Measurements from ENCODE around the gene GPR15.

The GPR15 gene

GRCh38 chr3:98518816-98519215, 13.0 kb upstream of the GPR15 start:
- Mint-ChIP-seq H3K9me3 (no peaks in the 10 kb centered on the region), H3K27me3 (no peaks in the 10 kb centered on the region), H3K4me1 (ENCODE audit: low read depth in 2 of 2) (peaks cover 42 to 70% of the 10 kb centered on the region in 2 donors), H3K36me3 (ENCODE audit: insufficient read depth) (peaks cover 71% of the 10 kb centered on the region), H3K4me3 (peak overlapping the region; percentile 70 to 88), H3K27ac (peak overlapping the region; percentile 92 to 96)
- ATAC-seq (replicated peaks) (no peak), DNase-seq (no peak)

GRCh38 chr3:98519351-98519750, 12.4 kb upstream of the GPR15 start:
- H3K4me3 Mint-ChIP-seq, result peak overlapping the region; percentile 70 to 88
- H3K36me3 Mint-ChIP-seq (ENCODE audit: insufficient read depth), result peaks cover 66% of the 10 kb centered on the region
- H3K27ac Mint-ChIP-seq, result peak overlapping the region; percentile 92 to 96
- DNase-seq (no peak), ATAC-seq (replicated peaks) (no peak)
- no peaks in the 10 kb centered on the region for H3K27me3 Mint-ChIP-seq
- no peaks in the 10 kb centered on the region for H3K9me3 Mint-ChIP-seq
- peaks cover 42 to 70% of the 10 kb centered on the region in 2 donors for H3K4me1 Mint-ChIP-seq (ENCODE audit: low read depth in 2 of 2)

DNA sequence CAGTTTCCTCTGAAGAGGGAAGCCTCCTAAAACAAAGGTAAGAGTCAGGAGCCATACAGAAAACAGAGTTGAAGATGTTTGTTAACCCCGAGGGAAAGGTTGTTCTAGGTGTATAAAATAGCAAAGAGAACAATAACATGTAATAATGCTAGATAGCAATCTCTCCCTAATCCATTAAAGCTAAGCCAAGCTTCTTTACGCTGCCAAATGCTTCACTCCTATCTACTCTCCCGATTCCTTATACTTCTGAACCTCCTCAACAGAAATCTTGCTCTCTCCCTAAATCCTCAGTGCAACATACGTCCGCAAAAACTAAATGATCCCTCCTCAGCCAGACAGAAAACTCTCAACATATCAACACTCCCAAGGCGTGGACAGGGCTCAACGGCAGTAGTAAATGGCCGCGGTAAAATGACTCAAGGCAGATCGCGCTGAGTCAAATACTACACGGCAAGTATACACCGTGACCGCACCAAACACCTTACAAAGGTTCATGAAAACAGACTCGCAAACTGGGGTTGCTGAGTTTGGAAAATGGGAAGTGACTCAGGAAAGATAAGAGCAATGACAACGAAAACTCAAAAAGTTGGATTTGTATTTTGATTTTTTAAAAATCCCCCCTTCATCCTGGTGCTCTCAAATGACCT, 9.8 kb upstream of the GPR15 start:
- Mint-ChIP-seq H3K27me3 (no peaks in the 10 kb centered on the region), H3K4me1 (ENCODE audit: low read depth in 2 of 2) (peaks cover 37 to 63% of the 10 kb centered on the region in 2 donors), H3K27ac (peak overlapping the region; percentile 92 to 96), H3K4me3 (peak overlapping the region; percentile 70 to 88), H3K9me3 (no peaks in the 10 kb centered on the region), H3K36me3 (ENCODE audit: insufficient read depth) (peaks cover 44% of the 10 kb centered on the region)
- peak; percentile 52 for ATAC-seq (replicated peaks)
- peak; percentile 38 to 47 (median 39) for DNase-seq

DNA sequence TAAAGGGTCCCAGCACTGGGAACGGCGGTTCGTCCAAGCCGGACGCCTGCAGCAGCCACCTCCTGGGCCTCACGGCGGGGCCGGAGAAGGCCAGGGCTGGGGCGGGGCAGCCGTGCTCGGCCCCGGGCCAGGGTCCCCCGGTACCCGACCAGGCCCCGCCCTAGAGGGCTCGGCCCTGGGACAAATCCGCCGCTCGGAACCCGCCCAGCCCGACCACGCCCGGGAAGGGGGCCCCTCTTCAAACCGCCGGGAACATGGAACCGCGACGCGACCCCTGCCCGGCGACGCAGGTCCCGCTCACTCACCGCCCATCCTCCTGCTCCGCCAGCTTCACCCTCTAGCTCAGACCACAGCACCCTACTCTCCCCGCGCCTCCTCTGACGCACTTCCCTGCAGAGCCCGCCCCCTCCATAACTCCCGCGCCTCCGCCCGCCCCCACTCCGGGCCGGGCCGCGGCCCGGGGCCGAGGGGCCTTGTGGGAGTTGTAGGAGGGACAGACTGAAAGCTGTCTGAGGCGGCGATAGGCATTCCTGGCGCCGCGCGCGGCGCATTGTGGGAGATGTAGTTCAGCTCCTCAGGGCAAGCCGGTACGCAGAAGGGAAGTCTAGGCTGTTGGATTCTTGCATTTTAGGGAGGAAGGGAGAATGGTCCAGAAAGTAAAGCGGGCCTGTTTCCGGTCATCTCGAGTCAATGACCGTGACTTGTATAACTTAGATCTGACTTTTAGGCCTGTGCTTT, 9.1 kb upstream of the GPR15 start, which contains the start of gene CLDND1:
Gene CLDND1, minus strand, starts transcription at position 359 of the 738 bp plus-strand sequence. CDS start 1,478 bp downstream, outside the sequence.
- Mint-ChIP-seq H3K27ac (peak within 1 kb of the TSS; percentile 92 to 96), H3K4me3 (peak within 1 kb of the TSS; percentile 70 to 88), H3K4me1 (ENCODE audit: low read depth in 2 of 2) (peaks cover 36 to 58% of the 10 kb centered on the region in 2 donors), H3K27me3 (no peaks in the 10 kb centered on the region), H3K36me3 (ENCODE audit: insufficient read depth) (peaks cover 41% of the 10 kb centered on the region), H3K9me3 (no peaks in the 10 kb centered on the region)
- ATAC-seq (replicated peaks) (peak; percentile 95), DNase-seq (peak; percentile 91 to 93 (median 92))

GRCh38 chr3:98525494-98525893, 6.3 kb upstream of the GPR15 start:
- Mint-ChIP-seq H3K4me1 (ENCODE audit: low read depth in 2 of 2) (peaks cover 17 to 31% of the 10 kb centered on the region in 2 donors), H3K27me3 (no peaks in the 10 kb centered on the region), H3K36me3 (ENCODE audit: insufficient read depth) (peaks cover 20% of the 10 kb centered on the region), H3K4me3 (peak overlapping the region in 1 of 2 donors; percentile 57), H3K9me3 (no peaks in the 10 kb centered on the region), H3K27ac (no peak overlapping the region)
- ATAC-seq (replicated peaks) (no peak), DNase-seq (peak in 1 of 3 experiments; percentile 3)

GRCh38 chr3:98528474-98529346, 3.1 kb upstream of the GPR15 start:
- ATAC-seq (replicated peaks), result no peak
- Mint-ChIP-seq H3K27me3 (no peaks in the 10 kb centered on the region), H3K4me1 (ENCODE audit: low read depth in 2 of 2) (peaks cover 5 to 11% of the 10 kb centered on the region in 2 donors), H3K27ac (no peak overlapping the region), H3K9me3 (no peaks in the 10 kb centered on the region), H3K4me3 (no peak overlapping the region), H3K36me3 (ENCODE audit: insufficient read depth) (no peaks in the 10 kb centered on the region)
- DNase-seq, result no peak

DNA sequence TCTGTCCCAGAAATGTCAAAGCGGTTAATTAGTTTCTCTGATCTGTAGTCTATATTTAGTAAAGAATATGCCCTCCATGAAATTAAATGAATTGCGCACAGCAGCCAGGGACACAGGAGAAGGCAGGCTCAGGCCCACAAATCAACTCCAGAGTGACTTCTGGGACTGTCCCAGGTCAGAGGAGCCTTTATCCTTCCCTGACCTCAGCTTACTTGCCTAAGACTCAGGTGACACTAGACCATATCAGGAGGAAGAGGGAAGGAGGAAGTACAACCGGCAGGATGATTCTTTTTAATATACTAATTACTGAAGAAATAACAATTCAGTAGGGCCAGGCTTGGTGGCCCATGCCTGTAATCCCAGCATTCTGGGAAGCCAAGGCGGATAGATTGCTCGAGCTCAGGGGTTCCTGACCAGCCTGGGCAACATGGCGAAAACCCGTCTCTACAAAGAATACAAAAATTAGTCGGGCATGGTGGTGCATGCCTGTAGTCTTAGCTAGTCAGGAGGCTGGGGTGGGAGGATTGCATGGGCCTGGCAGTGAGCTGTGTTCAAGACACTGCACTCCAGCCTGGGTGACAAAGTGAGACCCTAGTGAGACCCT, 1.8 kb upstream of the GPR15 start:
- Mint-ChIP-seq H3K27ac (no peak overlapping the region), H3K4me1 (ENCODE audit: low read depth in 2 of 2) (peaks cover 5 to 10% of the 10 kb centered on the region in 2 donors), H3K4me3 (no peak overlapping the region), H3K9me3 (no peaks in the 10 kb centered on the region), H3K36me3 (ENCODE audit: insufficient read depth) (no peaks in the 10 kb centered on the region), H3K27me3 (no peaks in the 10 kb centered on the region)
- DNase-seq, result no peak
- no peak for ATAC-seq (replicated peaks)

DNA sequence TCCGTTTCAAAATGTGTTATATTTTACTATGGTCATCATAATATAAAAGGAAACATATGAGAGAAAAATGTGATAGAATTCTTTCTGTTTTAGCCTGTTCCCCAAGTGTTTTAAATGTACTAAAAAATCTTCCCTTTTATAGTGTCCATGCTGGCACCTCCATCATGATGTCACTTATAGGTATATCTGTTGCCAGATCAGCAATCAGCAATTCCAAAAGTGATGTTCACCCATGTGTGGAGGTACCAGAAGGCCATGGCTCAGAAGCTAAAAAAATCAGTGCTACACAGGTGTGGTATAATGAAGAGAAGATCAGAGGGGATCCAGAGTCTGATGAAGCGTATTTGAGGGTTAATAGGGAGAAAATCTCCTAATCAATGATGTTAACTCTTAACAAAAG, 1.1 kb upstream of the GPR15 start:
- H3K4me1 Mint-ChIP-seq (ENCODE audit: low read depth in 2 of 2), result peaks cover 2 to 6% of the 10 kb centered on the region in 2 donors
- no peaks in the 10 kb centered on the region for H3K36me3 Mint-ChIP-seq (ENCODE audit: insufficient read depth)
- H3K27me3 Mint-ChIP-seq, result no peaks in the 10 kb centered on the region
- no peaks in the 10 kb centered on the region for H3K9me3 Mint-ChIP-seq
- H3K27ac Mint-ChIP-seq, result peak overlapping the region in 1 of 2 donors; percentile 71
- DNase-seq, result no peak
- H3K4me3 Mint-ChIP-seq, result no peak overlapping the region
- no peak for ATAC-seq (replicated peaks)

GRCh38 chr3:98532275-98532637, 478 bp downstream of the GPR15 start:
- H3K4me1 Mint-ChIP-seq (ENCODE audit: low read depth in 2 of 2), result peaks cover 2 to 7% of the 10 kb centered on the region in 2 donors
- no peak for ATAC-seq (replicated peaks)

DNA sequence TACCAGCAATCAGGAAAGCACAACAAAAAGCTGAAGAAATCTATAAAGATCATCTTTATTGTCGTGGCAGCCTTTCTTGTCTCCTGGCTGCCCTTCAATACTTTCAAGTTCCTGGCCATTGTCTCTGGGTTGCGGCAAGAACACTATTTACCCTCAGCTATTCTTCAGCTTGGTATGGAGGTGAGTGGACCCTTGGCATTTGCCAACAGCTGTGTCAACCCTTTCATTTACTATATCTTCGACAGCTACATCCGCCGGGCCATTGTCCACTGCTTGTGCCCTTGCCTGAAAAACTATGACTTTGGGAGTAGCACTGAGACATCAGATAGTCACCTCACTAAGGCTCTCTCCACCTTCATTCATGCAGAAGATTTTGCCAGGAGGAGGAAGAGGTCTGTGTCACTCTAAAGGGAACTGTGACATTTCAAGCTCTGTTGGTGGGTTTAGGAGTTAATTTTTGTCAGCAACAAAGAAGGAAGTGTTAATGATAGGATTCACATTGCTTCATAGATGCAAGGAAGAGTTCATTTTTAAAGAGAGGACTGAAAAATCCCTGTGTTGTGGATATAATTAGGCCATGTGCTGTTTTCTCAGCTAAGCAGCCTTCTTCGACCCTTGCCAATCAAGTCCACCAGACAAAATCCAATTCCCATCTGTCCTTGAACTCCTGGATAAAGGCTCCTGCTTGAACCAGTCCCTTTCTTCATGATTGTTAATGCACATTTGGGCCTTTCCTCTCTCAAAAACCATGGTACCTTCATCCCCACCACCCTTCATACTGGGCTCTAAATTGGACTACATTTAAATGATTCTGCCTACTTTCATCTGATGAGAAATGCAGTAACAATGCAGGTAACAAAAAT, 1.2 kb downstream of the GPR15 start:
- H3K9me3 Mint-ChIP-seq, result no peaks in the 10 kb centered on the region
- peaks cover 2 to 7% of the 10 kb centered on the region in 2 donors for H3K4me1 Mint-ChIP-seq (ENCODE audit: low read depth in 2 of 2)
- no peaks in the 10 kb centered on the region for H3K27me3 Mint-ChIP-seq
- H3K36me3 Mint-ChIP-seq (ENCODE audit: insufficient read depth), result no peaks in the 10 kb centered on the region
- DNase-seq (no peak), ATAC-seq (replicated peaks) (no peak)
- peak overlapping the region; percentile 14 to 41 for H3K4me3 Mint-ChIP-seq
- H3K27ac Mint-ChIP-seq, result no peak overlapping the region

More at GRCh38 chr3:98532275-98532637, 478 bp downstream of the GPR15 start:
- Mint-ChIP-seq H3K36me3 (ENCODE audit: insufficient read depth) (no peaks in the 10 kb centered on the region), H3K9me3 (no peaks in the 10 kb centered on the region), H3K27me3 (no peaks in the 10 kb centered on the region), H3K4me3 (peak overlapping the region in 1 of 2 donors; percentile 39), H3K27ac (no peak overlapping the region)
- DNase-seq, result no peak

GRCh38 chr3:98534168-98534567, 2.4 kb downstream of the GPR15 start:
- Mint-ChIP-seq H3K4me1 (ENCODE audit: low read depth in 2 of 2) (peaks cover 2 to 7% of the 10 kb centered on the region in 2 donors), H3K36me3 (ENCODE audit: insufficient read depth) (no peaks in the 10 kb centered on the region), H3K4me3 (peak overlapping the region in 1 of 2 donors; percentile 41), H3K27me3 (no peaks in the 10 kb centered on the region), H3K27ac (no peak overlapping the region), H3K9me3 (no peaks in the 10 kb centered on the region)
- DNase-seq, result no peak
- no peak for ATAC-seq (replicated peaks)

DNA sequence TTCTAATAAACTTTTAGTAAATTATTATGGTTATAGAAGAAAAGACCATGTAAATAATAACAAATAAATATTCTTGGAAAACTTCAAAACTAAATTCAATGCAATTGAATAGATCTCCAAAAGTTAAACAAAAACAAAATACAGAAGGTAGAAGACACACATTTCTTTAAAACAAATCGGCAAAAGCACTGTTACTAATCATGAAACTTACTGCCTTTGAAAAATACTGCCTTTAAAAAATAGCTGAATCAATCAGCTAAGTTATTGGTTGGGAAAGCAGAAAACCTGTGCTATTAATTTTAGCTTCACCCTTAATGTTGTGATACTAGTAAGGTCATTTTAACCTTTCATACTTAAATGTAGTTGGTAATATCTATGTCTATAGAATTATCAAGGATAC, 3.0 kb downstream of the GPR15 start:
- no peaks in the 10 kb centered on the region for H3K36me3 Mint-ChIP-seq (ENCODE audit: insufficient read depth)
- ATAC-seq (replicated peaks) (no peak), DNase-seq (no peak)
- H3K4me1 Mint-ChIP-seq (ENCODE audit: low read depth in 2 of 2), result peaks cover 2 to 7% of the 10 kb centered on the region in 2 donors
- H3K27ac Mint-ChIP-seq, result no peak overlapping the region
- no peak overlapping the region for H3K4me3 Mint-ChIP-seq
- no peaks in the 10 kb centered on the region for H3K27me3 Mint-ChIP-seq
- H3K9me3 Mint-ChIP-seq, result no peaks in the 10 kb centered on the region

All from effector memory CD8-positive, alpha-beta T cell (primary cell).